Epithelial cell of prostate (primary cell): ENCODE data around the gene DYNC2I2.
A peak's percentile ranks its signal among the peaks of the same experiment; 100 is the strongest.
"Not testable (repeated sequence)": the region's sequence is repeated elsewhere in the genome, so short reads cannot be mapped to it uniquely, and the experiment has no call there.

Source experiments
- DNase-seq: peaks from one replicate; pipeline ENCODE4 v3.0.0-alpha.2; 2011; ENCODE audit warnings: low read depth, low spot score
- H3K27ac ChIP-seq: fragments of 450-650 bp; 2 replicates; pipeline ENCODE4 v1.5.1; 2017; ENCODE audit warnings: mild to moderate bottlenecking

Gene DYNC2I2

DNA sequence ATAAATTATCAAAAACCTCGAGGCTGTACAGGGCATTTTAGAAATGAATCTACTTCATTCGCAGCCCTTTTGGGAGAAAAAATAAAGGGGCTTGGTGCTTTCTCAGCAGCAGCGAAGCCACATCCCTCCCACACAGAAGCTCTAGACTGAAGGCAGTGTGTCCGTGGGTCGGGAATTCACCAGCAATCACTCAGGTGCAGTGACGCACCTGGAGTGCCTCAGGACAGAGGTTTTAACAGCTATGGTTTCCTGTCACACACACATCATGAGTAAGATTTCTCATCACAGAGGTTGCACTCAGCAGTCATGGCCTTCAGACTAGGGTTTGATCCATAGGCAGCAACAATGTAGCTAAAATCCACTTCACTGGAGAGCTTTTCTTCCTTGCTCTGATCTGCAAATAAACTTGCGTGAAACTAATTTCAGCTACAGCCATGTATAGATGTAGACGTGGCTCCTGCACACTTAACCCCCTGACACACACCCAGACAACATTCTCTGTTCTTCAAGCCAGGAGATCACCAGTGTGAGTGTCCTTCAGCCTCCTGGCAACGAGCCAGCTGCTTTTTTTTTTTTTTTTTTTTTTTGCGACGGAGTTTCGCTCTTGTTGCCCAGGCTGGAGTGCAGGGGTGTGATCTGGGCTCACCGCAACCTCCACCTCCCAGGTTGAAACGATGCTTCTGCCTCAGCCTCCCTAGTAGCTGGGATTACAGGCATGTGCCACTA is 34.8 kb downstream of the DYNC2I2 start:
- no peak for DNase-seq
- peak overlapping the region; percentile 13 for H3K27ac ChIP-seq

DNA sequence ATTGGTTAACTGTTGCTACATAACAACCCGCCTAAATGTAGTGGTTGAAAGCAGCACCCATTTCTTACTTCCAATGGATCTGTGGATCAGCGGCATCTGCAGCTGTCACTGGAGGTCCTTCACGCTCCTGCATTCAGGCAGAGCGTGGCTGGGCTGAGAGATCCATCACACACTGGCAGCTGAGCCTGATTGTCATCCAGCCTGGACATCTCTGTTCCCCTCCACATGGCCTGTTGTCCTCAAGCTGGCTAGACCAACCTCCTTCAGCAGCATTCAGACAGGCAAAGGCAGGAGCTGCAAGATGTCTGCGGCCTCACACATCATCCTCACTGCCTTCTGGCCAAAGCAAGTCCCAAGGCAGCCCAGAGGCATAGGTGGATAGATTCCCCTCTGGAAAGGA is 36.9 kb downstream of the DYNC2I2 start:
- no peak overlapping the region for H3K27ac ChIP-seq
- no peak for DNase-seq

DNA sequence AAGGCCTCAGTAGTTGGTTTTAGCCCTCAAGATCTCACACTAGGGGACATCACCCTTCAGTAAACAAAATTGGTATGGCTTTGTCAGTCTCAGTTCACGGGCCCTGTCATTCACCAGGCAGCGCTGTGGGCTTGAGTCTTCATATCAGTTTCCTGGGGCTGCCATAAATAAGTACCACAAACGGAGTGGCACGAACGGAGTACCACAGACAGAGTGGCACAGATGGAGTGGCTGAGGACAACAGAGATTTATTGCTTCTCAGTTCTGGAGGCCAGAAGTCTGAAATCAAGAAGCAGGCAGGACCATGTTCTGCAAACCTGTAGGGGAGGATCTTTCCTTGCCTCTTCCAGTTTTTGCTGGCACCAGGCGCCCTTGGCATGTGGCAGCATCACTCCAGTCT is 37.5 kb downstream of the DYNC2I2 start:
- DNase-seq, result no peak
- no peak overlapping the region for H3K27ac ChIP-seq

DNA sequence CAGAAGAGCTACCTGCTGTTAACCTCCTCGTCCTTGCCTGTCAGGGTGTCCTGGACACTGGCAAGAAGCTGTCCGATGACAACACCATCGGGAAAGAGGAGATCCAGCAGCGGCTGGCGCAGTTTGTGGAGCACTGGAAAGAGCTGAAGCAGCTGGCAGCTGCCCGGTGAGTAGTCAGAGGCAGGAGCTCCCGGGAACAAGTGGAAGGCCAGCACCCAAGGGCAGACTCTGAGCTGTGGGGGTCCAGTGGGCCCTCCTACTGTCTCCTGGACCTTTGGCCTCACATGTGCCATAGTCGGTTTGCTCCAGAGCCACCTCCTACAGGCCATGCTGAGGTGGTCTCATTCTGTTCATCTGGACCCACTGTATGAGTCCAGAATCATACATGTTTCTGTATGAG is 38.7 kb downstream of the DYNC2I2 start:
- DNase-seq, result no peak

DNA sequence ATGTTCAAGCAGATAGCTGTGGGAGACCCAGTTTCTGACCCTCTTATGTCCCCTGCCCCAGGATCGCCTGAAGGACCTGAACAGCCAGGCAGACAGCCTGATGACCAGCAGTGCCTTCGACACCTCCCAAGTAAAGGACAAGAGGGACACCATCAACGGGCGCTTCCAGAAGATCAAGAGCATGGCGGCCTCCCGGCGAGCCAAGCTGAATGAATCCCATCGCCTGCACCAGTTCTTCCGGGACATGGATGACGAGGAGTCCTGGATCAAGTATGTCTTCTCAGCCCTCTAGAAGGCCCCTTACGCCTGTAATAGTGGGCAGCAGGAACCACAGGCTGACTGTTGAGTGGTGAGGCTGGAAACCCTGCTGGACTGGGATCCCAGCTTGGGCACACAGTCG is 41.1 kb downstream of the DYNC2I2 start:
- no peak overlapping the region for H3K27ac ChIP-seq
- DNase-seq, result no peak

More for the DNA sequence above, 38.7 kb downstream of the DYNC2I2 start:
- no peak overlapping the region for H3K27ac ChIP-seq

DNA sequence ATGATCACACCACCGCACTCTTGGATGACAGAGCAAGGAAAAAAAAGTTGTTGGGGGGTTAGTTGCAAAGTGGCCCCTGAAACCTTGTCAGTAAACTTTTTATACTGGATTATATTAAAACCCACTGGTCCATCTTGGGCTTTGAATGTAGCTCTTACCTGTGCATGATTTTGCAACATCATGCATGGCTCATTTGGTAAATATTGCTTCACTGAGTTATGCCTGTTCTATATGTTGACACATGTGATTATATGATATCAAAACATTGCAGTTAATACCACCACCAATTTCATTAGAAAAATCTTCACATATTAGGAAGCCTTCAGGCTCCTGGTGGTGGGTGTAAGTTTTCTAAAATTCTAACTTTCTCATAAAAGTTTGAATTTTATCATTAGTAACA is 41.9 kb downstream of the DYNC2I2 start:
- H3K27ac ChIP-seq, result no peak overlapping the region
- no peak for DNase-seq

DNA sequence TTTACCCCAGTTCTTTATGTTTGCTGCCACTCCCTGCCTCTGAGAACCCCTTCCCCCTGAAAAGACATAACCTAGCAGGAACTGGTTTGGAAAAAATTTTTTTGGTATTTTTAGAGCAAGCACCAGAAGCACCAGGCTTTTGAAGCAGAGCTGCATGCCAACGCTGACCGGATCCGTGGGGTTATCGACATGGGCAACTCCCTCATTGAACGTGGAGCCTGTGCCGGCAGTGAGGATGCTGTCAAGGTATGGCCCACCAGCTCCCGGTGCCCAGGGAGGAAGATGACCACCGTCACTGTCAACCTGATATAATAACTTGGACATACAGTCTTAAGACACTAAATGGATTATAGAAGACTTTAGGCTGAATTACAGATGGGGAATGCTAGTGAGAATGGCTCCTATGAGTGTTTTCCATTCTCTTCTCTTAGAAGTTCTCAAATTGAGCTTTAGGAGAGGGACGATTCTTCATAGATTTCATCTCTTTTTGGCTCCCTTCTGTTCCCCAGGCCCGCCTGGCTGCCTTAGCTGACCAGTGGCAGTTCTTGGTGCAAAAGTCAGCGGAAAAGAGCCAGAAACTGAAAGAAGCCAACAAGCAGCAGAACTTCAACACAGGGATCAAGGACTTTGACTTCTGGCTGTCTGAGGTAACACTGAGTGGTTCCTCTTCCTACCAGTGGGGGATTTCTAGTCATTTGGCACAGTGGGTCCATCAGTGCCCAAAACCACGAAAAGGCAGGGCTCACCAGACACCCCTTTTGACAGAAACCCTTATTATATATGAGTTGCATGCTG is 44.9 kb downstream of the DYNC2I2 start:
- H3K27ac ChIP-seq, result no peak overlapping the region
- no peak for DNase-seq

DNA sequence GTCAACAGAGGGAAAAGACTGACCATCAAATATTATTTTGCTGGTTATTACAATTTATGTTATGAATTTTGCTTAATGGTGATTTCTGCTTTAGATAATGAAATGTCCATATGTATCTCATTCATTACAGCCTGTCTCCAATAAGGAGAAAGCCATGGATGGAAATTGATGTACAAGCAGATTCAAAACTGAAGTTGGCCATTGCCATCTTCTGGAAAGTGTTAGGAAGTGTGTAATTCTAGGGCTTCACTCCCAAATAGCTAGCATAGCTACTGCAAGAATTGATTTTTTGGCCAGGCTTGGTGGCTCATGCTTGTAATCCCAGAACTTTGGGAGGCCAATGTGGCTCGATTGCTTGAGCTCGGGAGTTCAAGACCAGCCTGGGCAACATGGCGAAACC is 45.8 kb downstream of the DYNC2I2 start:
- no peak overlapping the region for H3K27ac ChIP-seq
- DNase-seq, result no peak

DNA sequence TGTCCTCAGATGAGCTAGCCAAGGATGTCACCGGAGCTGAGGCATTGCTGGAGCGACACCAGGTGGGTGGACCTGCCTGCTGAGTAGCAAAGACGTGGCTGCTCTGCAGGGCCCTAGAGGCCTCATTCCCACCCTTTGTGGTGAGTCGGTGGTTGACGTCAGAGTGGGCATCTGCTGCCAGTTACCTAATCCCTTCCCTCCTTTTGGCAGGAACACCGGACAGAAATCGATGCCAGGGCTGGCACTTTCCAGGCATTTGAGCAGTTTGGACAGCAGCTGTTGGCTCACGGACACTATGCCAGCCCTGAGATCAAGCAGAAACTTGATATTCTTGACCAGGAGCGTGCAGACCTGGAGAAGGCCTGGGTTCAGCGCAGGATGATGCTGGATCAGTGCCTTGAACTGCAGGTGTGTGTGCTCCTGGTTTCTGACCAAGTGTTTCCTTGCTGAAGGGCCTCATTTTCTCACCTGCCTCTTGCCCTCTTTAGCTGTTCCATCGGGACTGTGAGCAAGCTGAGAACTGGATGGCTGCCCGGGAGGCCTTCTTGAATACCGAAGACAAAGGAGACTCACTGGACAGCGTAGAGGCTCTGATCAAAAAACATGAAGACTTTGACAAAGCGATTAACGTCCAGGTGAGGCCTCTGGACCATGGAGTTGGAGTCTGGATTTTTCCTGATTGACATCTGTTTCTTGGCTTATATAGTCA is 48.9 kb downstream of the DYNC2I2 start:
- no peak for DNase-seq
- peak overlapping the region; percentile 22 for H3K27ac ChIP-seq

DNA sequence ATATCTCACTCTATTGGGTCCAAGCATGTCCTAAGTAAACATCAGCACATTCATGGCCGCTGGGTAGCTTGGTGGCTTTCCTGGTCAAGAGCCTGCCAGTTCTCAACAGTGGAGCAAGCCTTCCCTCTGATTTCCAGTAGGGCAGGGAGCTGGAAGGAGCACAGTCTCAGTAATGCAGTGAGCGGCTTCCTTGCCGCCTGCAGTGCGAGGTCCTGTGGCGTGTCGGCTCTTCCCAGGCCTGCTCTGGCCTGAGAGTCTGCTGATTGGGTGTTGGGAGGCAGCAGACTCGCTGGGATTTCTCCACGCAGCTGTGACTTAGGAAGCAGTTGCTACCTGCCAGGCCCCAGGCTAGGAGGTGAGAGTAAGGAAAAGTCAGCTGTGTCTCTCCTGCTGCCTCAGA is 53.0 kb downstream of the DYNC2I2 start:
- no peak overlapping the region for H3K27ac ChIP-seq
- DNase-seq, result no peak

DNA sequence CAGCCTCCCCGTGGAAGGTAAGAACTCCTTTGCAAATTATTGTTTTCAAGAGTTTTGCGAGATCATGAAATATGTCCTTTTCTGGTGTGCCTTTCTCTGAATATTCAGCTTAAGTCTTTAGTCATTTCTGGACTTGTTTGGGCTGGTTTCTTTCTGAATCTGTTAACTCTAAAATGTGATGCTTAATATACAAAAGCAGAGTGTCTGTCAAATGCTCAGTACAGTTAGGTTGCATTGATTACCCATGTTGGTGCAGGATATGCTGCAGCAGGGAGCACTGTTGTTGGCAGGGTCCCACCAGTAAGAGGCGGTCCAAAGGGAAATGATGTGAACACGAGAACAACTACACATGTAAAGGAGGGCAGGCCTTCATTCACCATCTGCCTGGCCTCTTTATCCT is 56.5 kb downstream of the DYNC2I2 start:
- H3K27ac ChIP-seq, result no peak overlapping the region
- DNase-seq, result no peak

DNA sequence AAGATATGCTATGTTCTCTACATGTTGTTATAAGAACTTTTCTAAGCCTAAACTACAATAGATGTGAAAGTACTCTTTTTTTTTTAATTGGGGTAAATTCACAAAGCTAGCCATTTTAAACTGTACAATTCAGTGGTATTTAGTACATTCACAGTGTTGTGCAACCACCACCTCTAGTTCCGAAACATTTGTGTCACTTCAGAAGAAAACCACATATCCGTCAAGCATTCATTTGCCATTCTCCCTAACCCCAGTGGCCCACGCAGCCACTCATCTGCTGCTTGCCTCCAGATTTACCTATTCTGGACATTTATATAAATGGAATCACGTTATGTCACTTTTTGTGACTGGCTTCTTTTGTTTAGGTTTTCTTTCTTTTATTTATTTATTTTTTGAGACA is 61.2 kb downstream of the DYNC2I2 start:
- H3K27ac ChIP-seq, result no peak overlapping the region
- DNase-seq, result no peak

DNA sequence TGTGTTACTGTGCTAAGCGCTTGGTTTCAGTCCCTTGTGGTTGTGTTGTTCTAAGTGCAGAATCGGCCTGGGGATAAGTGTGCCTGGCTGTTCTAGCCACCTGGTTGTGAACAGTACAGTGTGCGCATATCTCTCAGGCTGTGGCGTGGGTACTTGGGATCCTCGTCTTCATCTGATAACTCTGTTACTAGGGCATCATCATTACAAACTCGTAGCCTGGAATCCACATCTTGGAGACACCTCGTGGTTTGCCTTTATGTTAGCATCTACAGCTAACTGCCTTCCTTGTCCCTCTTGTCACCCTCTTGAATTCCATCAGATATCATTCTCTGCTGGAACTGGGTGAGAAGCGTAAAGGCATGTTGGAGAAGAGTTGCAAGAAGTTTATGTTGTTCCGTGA is 62.8 kb downstream of the DYNC2I2 start:
- DNase-seq, result no peak
- H3K27ac ChIP-seq, result no peak overlapping the region

DNA sequence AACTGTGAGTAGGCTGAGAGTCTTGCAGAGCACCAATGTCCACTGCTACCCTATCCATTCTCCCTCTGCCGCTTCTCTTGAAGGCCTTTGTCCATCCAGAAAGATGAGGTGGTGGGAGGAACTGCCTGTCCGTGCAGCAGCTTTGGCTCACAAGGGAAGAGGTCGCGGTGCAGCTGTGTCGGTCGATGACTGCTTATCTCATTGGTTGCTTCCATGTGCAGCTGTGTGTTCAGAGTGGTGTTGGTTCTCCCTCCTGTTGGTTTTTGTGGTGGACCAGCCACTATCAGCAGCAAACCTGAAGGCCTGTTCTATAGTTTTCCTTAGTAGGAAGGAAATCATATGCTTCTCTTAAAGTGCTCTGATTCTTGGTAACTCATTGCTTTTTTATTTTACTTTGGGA is 63.6 kb downstream of the DYNC2I2 start:
- no peak for DNase-seq
- no peak overlapping the region for H3K27ac ChIP-seq

DNA sequence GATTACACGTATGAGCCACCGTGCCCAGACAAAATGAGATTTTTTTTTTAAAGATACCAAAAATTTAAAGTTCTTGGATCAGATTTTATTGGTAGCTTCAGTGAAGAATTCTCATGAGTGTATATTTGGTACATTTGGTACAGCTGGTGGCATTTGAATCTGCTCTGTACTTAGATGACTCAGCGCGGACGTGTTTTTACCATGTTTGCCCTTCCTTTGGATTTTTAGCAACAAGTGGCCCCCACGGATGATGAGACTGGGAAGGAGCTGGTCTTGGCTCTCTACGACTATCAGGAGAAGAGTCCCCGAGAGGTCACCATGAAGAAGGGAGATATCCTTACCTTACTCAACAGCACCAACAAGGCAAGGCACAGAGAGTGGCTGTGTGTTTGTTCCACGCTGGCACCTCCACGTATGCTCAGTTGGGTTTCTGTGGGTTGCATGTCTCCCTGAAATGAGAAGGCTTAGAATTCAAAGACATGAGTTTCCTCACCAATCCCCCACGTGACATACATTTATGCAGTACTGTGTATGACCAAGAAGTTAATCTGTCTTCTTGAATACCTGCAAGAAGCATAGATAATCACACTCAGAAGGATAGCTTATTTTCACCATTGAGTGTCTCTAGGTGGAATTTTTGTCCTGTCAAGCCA is 67.9 kb downstream of the DYNC2I2 start:
- H3K27ac ChIP-seq, result no peak overlapping the region
- no peak for DNase-seq

DNA sequence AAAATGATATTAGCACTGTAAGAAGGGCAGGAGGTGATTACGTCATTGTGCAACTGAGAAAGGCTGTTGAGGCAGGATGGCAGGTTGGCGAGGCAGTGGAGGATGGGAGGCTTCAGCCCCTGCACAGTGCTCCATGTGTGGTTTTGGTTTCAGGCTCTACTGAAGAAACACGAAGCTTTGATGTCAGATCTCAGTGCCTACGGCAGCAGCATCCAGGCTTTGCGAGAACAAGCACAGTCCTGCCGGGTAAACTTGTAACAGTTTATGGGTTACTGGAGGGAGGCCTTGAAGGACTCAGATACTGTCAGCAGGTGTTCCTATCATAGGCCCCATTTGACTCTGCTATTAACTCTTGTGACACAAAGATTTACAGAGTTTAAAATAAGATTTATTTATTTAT is 69.2 kb downstream of the DYNC2I2 start:
- DNase-seq, result no peak
- H3K27ac ChIP-seq, result no peak overlapping the region

DNA sequence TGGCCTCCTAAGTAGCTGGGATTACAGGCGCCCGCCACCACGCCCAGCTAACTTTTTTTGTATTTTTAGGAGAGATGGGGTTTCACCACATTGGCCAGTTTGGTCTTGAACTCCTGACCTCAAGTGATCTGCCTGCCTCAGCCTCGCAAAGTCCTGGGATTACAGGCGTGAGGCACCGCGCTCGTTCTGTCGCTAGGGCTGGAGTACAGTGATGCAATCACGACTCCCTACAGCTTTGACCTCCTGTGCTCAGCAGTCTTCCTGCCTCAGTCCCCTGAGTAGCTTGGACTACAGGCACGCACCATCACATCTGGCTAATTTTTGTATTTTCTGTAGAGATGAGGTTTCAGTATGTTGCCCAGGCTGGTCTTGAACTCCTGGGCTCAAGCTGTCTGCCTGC is 69.7 kb downstream of the DYNC2I2 start:
- H3K27ac ChIP-seq, DNase-seq: not testable (repeated sequence)

DNA sequence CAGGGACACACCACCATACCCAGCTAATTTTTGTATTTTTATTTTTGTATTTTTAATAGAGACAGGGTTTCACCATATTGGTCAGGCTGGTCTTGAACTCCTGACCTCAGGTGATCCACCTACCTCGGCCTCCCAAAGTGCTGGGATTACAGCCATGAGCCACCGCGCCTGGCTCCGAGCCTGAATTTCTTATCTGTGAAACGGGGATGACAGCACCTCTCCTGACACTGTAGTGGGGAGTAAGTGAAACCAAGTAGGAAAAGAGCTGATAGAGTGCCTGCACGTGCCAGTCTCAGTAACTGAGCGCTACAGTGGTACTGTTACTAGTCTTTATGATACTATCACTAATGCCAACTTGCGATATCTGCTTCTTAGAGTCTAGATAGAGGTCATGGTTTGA is 71.5 kb downstream of the DYNC2I2 start:
- H3K27ac ChIP-seq, DNase-seq: not testable (repeated sequence)
